Esophagus muscularis mucosa (tissue), 3 donors: ENCODE data around the gene DAPK1.

Experiments
- POLR2A ChIP-seq: fragments of 450-650 bp; IDR thresholded peaks from one replicate; pipeline ENCODE4 v1.6.1; 2017; ENCODE audit warnings: antibody characterized with exemption, moderate library complexity, mild to moderate bottlenecking, low read depth
- POLR2AphosphoS5 ChIP-seq, 2 donors: sonication (generic); formaldehyde crosslinking; IDR thresholded peaks; one replicate each; pipeline ENCODE4 v1.6.1; 2017; ENCODE audit warnings: antibody characterized with exemption in 2 of 2
- TF ChIP-seq, protein P1 (sequence below), 3 experiments: fragments of 200-600 bp in 2 of 3; fragments of 450-650 bp in 1 of 3; sonication (generic) in 2 of 3; IDR thresholded peaks; one replicate each; pipeline ENCODE4 v1.5.1; 2017 to 2019; ENCODE audit warnings: antibody characterized with exemption in 3 of 3, mild to moderate bottlenecking in 2 of 3, moderate library complexity in 1 of 3

DNA sequence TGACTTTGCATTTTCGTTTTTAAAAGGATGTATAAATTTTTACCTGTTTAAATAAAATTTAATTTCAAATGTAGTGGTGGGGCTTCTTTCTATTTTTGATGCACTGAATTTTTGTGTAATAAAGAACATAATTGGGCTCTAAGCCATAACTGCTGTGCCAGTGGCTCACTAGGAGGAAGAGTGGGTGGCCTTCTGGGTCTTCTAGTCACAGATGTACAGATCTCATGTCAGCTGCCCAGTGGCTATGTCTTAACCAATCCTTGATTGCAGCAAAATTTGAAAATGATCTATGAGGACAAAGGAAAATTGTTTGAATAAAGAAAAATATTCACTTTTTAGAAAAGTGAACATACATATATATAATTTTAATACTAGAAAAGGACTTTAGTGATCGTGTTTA, 233.7 kb downstream of the DAPK1 start:
- no peak for TF ChIP-seq POLR2A
- no peak for TF ChIP-seq POLR2AphosphoS5 (IDR thresholded peaks at IDR 0.05)
- TF ChIP-seq, protein P1, sequence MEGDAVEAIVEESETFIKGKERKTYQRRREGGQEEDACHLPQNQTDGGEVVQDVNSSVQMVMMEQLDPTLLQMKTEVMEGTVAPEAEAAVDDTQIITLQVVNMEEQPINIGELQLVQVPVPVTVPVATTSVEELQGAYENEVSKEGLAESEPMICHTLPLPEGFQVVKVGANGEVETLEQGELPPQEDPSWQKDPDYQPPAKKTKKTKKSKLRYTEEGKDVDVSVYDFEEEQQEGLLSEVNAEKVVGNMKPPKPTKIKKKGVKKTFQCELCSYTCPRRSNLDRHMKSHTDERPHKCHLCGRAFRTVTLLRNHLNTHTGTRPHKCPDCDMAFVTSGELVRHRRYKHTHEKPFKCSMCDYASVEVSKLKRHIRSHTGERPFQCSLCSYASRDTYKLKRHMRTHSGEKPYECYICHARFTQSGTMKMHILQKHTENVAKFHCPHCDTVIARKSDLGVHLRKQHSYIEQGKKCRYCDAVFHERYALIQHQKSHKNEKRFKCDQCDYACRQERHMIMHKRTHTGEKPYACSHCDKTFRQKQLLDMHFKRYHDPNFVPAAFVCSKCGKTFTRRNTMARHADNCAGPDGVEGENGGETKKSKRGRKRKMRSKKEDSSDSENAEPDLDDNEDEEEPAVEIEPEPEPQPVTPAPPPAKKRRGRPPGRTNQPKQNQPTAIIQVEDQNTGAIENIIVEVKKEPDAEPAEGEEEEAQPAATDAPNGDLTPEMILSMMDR (IDR thresholded peaks at IDR 0.05) = no peak
